Measurements from ENCODE around the gene PLEKHA7.

Gene PLEKHA7

DNA sequence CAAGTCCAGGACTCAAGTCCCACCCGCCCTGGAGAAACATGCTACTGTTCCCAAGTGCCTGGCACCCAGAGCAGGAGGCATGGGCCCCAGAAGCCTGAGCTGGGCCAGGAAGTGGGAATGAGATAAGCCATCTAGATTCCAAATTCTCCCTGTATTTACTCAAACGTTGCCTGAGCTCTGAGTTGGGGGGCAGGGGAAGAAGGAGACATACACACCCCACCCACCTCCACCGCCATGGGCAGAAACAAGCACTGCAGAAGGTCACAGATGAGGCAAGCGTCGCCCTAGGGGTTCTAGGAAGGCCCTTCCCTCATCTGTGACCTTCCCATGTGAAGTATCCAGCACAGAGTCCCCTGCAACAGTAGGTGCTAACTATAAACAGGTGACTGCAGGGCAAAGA lies 54.0 kb downstream of the PLEKHA7 start:
- TF ChIP-seq POLR2AphosphoS5 (IDR thresholded peaks at IDR 0.05; ENCODE audit: low read depth, low read length) (no peak), TAF1 (IDR thresholded peaks at IDR 0.05; ENCODE audit: borderline replicate concordance, insufficient read depth, low read length) (no peak), SIN3A (IDR thresholded peaks at IDR 0.05; ENCODE audit: borderline replicate concordance, insufficient read depth, low read length) (no peak), FOXP2 (optimal IDR thresholded peaks at IDR 0.05; ENCODE audit: borderline replicate concordance, extremely low read depth, extremely low read length, insufficient read depth) (no peak)
- TF ChIP-seq, protein P1, sequence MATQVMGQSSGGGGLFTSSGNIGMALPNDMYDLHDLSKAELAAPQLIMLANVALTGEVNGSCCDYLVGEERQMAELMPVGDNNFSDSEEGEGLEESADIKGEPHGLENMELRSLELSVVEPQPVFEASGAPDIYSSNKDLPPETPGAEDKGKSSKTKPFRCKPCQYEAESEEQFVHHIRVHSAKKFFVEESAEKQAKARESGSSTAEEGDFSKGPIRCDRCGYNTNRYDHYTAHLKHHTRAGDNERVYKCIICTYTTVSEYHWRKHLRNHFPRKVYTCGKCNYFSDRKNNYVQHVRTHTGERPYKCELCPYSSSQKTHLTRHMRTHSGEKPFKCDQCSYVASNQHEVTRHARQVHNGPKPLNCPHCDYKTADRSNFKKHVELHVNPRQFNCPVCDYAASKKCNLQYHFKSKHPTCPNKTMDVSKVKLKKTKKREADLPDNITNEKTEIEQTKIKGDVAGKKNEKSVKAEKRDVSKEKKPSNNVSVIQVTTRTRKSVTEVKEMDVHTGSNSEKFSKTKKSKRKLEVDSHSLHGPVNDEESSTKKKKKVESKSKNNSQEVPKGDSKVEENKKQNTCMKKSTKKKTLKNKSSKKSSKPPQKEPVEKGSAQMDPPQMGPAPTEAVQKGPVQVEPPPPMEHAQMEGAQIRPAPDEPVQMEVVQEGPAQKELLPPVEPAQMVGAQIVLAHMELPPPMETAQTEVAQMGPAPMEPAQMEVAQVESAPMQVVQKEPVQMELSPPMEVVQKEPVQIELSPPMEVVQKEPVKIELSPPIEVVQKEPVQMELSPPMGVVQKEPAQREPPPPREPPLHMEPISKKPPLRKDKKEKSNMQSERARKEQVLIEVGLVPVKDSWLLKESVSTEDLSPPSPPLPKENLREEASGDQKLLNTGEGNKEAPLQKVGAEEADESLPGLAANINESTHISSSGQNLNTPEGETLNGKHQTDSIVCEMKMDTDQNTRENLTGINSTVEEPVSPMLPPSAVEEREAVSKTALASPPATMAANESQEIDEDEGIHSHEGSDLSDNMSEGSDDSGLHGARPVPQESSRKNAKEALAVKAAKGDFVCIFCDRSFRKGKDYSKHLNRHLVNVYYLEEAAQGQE (IDR thresholded peaks at IDR 0.05; ENCODE audit: insufficient read depth in 1 of 2, low read depth in 2 of 2, low read length in 2 of 2) = no peak

DNA sequence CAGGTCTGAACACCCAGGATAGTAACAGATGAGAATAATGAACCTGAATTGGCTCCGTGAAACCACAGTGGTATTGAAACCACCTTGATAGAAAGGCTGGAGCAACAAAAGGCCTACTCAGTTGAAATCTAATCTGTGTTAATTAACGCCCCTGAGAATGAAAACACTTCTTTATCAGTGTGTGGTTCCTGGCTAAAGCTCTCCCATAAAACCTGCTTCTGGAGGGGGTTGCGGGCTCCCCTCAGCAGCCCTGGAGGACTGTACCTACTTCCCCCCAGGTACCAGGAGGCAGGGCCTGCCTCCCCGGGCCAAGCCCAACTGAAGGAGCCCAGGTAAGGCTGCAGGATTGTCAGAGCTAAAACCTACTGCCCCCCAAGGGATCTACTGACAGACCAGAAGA lies 54.6 kb downstream of the PLEKHA7 start:
- TF ChIP-seq FOXP2 (optimal IDR thresholded peaks at IDR 0.05; ENCODE audit: borderline replicate concordance, extremely low read depth, extremely low read length, insufficient read depth) (no peak), SIN3A (IDR thresholded peaks at IDR 0.05; ENCODE audit: borderline replicate concordance, insufficient read depth, low read length) (no peak), POLR2AphosphoS5 (IDR thresholded peaks at IDR 0.05; ENCODE audit: low read depth, low read length) (no peak), TAF1 (IDR thresholded peaks at IDR 0.05; ENCODE audit: borderline replicate concordance, insufficient read depth, low read length) (no peak)
- TF ChIP-seq, protein P1 (IDR thresholded peaks at IDR 0.05; ENCODE audit: insufficient read depth in 1 of 2, low read depth in 2 of 2, low read length in 2 of 2) = no peak

DNA sequence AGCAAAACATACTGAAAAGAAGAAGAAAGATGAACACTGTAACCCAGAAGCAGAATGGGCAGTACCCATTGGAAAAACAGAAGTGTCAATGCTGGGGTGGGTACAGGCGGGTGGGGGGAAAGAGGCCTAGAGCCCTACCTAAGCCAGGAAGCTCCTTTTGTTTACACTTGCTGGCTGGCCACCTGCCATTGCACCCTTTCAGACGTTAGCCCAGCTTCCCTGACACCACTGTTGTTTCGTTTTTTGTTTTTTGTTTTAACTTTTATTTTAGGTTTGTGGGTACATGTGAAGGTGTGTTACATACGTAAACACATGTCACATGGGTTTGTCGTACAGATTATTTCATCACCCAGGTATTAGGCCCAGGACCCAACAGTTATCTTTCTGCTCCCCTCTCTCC lies 55.4 kb downstream of the PLEKHA7 start:
- TF ChIP-seq FOXP2 (optimal IDR thresholded peaks at IDR 0.05; ENCODE audit: borderline replicate concordance, extremely low read depth, extremely low read length, insufficient read depth) = no peak
- TF ChIP-seq SIN3A (IDR thresholded peaks at IDR 0.05; ENCODE audit: borderline replicate concordance, insufficient read depth, low read length) = no peak
- no peak for TF ChIP-seq POLR2AphosphoS5 (IDR thresholded peaks at IDR 0.05; ENCODE audit: low read depth, low read length)
- TF ChIP-seq TAF1 (IDR thresholded peaks at IDR 0.05; ENCODE audit: borderline replicate concordance, insufficient read depth, low read length) = no peak
- TF ChIP-seq, protein P1 (IDR thresholded peaks at IDR 0.05; ENCODE audit: insufficient read depth in 1 of 2, low read depth in 2 of 2, low read length in 2 of 2) = no peak

DNA sequence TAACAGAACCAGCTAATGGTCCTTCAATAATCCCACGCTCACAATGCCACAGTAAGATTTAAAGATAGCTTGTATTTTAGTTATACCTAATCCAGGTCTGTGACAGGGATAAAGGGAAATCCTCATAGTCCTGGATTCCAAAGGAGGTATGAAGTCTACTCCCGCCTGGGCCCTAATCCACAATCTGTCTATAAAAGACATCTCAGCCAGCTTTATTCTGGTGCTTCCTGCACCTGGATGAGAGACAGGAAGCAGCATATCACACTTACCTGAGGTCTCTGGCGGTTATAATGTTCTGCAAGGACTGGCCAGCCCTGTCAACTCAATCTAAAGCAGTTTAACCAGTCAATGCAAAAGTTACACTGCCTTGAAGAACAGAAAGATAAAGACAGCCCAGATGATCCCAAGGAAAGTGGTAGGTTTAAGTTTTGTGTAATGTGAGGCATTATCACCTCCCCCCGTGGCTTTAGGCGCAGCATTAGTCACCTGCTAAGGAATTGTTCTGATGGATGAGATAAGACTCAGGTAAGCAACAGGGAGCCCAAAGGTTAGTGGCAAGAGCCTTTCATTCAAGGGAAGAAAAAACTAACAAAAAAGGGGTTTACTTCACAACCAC lies 57.6 kb downstream of the PLEKHA7 start:
- TF ChIP-seq SIN3A (IDR thresholded peaks at IDR 0.05; ENCODE audit: borderline replicate concordance, insufficient read depth, low read length) = no peak

DNA sequence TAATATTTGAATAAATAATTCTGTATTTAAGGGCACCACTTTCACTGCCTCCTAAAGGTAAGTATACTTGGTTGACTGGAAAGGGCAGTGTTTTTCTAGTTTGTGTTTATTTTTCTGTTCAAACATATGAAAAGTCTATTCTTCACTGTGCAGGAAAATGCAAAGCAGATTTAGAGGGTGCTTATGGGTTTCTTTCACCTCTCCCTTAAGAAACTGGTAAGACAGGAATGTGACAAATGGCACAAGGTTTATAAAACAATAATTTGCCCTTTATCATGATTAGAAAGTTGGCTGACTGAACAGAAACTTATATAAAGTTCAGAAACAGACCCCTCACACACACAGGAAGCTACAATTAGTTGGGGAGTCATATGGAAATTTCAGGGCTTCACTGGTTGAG lies 60.6 kb downstream of the PLEKHA7 start:
- TF ChIP-seq FOXP2 (optimal IDR thresholded peaks at IDR 0.05; ENCODE audit: borderline replicate concordance, extremely low read depth, extremely low read length, insufficient read depth) = no peak
- TF ChIP-seq, protein P1 (IDR thresholded peaks at IDR 0.05; ENCODE audit: insufficient read depth in 1 of 2, low read depth in 2 of 2, low read length in 2 of 2) = no peak
- TF ChIP-seq SIN3A (IDR thresholded peaks at IDR 0.05; ENCODE audit: borderline replicate concordance, insufficient read depth, low read length) = no peak
- TF ChIP-seq TAF1 (IDR thresholded peaks at IDR 0.05; ENCODE audit: borderline replicate concordance, insufficient read depth, low read length) = no peak
- no peak for TF ChIP-seq POLR2AphosphoS5 (IDR thresholded peaks at IDR 0.05; ENCODE audit: low read depth, low read length)

Data from PFSK-1 (cell line).